Activated T-helper 9 cell treated with anti-CD3 and anti-CD28 coated beads, Interleukin-2, amount 50 U/mL, for 16 hours (primary cell): ENCODE results near the gene PKNOX2.

ENCODE experiments used
- DNase-seq: peaks from one replicate; pipeline ENCODE4 v3.0.0-alpha.2; 2020; ENCODE audit warnings: low read depth

The PKNOX2 gene

GRCh38 chr11:125412509-125412908 lies 248.0 kb downstream of the PKNOX2 start:
- no peak for DNase-seq

- DNase-seq, result no peak
Observed at GRCh38 chr11:125413226-125413625, 248.7 kb downstream of the PKNOX2 start.

- DNase-seq, result no peak
Observed at GRCh38 chr11:125414121-125414520, 249.6 kb downstream of the PKNOX2 start.

- no peak for DNase-seq
Observed at GRCh38 chr11:125416981-125417935, 252.7 kb downstream of the PKNOX2 start.

- no peak for DNase-seq
Observed at GRCh38 chr11:125418396-125418795, 253.8 kb downstream of the PKNOX2 start.

- no peak for DNase-seq
Observed at GRCh38 chr11:125422681-125423080, 258.1 kb downstream of the PKNOX2 start.

GRCh38 chr11:125423247-125423849 lies 258.8 kb downstream of the PKNOX2 start:
- DNase-seq, result no peak

GRCh38 chr11:125425601-125426000 lies 261.1 kb downstream of the PKNOX2 start:
- no peak for DNase-seq

GRCh38 chr11:125426818-125427528 lies 262.4 kb downstream of the PKNOX2 start:
- no peak for DNase-seq

GRCh38 chr11:125428486-125429173 lies 264.1 kb downstream of the PKNOX2 start:
- no peak for DNase-seq

GRCh38 chr11:125429174-125429707 lies 264.7 kb downstream of the PKNOX2 start:
- peak; percentile 4 for DNase-seq

- no peak for DNase-seq
Observed at GRCh38 chr11:125429807-125430678, 265.5 kb downstream of the PKNOX2 start.

GRCh38 chr11:125431009-125431408 lies 266.5 kb downstream of the PKNOX2 start:
- DNase-seq, result no peak

GRCh38 chr11:125431481-125431880 lies 266.9 kb downstream of the PKNOX2 start:
- DNase-seq, result no peak

- DNase-seq, result no peak
Observed at GRCh38 chr11:125433454-125434121, 269.0 kb downstream of the PKNOX2 start.

- no peak for DNase-seq
Observed at GRCh38 chr11:125435461-125436238, 271.1 kb downstream of the PKNOX2 start.

GRCh38 chr11:125441648-125442410 lies 277.3 kb downstream of the PKNOX2 start:
- no peak for DNase-seq

GRCh38 chr11:125442946-125443345 lies 278.4 kb downstream of the PKNOX2 start:
- DNase-seq, result no peak
